Keratinocyte (primary cell): ENCODE data around the gene BBS2. TPM values are rescaled to one million over a fixed set of nuclear protein-coding genes. Genes with fewer than 3 reads are reported as not detected.

Experiments
- DNase-seq: peaks from one replicate; pipeline ENCODE4 v3.0.0-alpha.2; 2011; ENCODE audit warnings: low read depth, missing footprints, low spot score
- FAIRE-seq: peaks from 2 replicates; lab custom pipeline; 2011; peaks lifted over from hg19 to GRCh38; lab: Jason Lieb, UNC
- H2AFZ ChIP-seq: 2 replicates; pipeline ENCODE4 v1.6.0; 2012; ENCODE audit warnings: low read length, control low read depth, inconsistent platforms; ENCODE audit not compliant: control insufficient read depth
- H3K27ac ChIP-seq: 2 replicates; pipeline ENCODE4 v1.5.1; 2011; ENCODE audit warnings: low read length; ENCODE audit not compliant: control insufficient read depth, insufficient read depth
- H3K27me3 ChIP-seq: 3 replicates; pipeline ENCODE4 v1.6.0; 2011; ENCODE audit warnings: low read length; ENCODE audit not compliant: control insufficient read depth, insufficient read depth; ENCODE audit errors: extremely low read depth
- H3K36me3 ChIP-seq, 2 experiments: 2 replicates in 1 of 2; 3 replicates in 1 of 2; pipeline ENCODE4 v1.5.1; 2011; ENCODE audit warnings: low read length in 2 of 2, mild to moderate bottlenecking in 1 of 2; ENCODE audit not compliant: control insufficient read depth in 2 of 2, insufficient read depth in 2 of 2; ENCODE audit errors: extremely low read depth in 1 of 2
- H3K4me1 ChIP-seq: 3 replicates; pipeline ENCODE4 v1.5.1; 2011; ENCODE audit warnings: low read length; ENCODE audit not compliant: control insufficient read depth, insufficient read depth; ENCODE audit errors: extremely low read depth
- H3K4me2 ChIP-seq: 3 replicates; pipeline ENCODE4 v1.6.0; 2011; ENCODE audit warnings: low read depth, low read length; ENCODE audit not compliant: control insufficient read depth, insufficient read depth; ENCODE audit errors: extremely low read depth
- H3K4me3 ChIP-seq, 3 experiments: fragments of 200-600 bp in 1 of 3; sonication (generic) in 1 of 3; 2 replicates in 2 of 3; 3 replicates in 1 of 3; pipeline ENCODE4 v1.5.1; 2011 to 2016; ENCODE audit warnings: low read length in 3 of 3, mild to moderate bottlenecking in 3 of 3, control low read depth in 2 of 3, inconsistent platforms in 1 of 3, low read depth in 1 of 3, mixed read lengths in 1 of 3, mixed run types in 1 of 3, moderate library complexity in 1 of 3; ENCODE audit not compliant: control insufficient read depth in 2 of 3, insufficient read depth in 2 of 3; ENCODE audit errors: extremely low read depth in 1 of 3
- H3K79me2 ChIP-seq: 2 replicates; pipeline ENCODE4 v1.6.0; 2012; ENCODE audit warnings: low read length; ENCODE audit not compliant: control insufficient read depth, insufficient read depth
- H3K9ac ChIP-seq: 3 replicates; pipeline ENCODE4 v1.6.0; 2011; ENCODE audit warnings: low read length; ENCODE audit not compliant: control insufficient read depth, insufficient read depth; ENCODE audit errors: extremely low read depth
- H3K9me1 ChIP-seq: 3 replicates; pipeline ENCODE4 v1.6.0; 2011; ENCODE audit warnings: low read length; ENCODE audit not compliant: control insufficient read depth, insufficient read depth; ENCODE audit errors: extremely low read depth
- H3K9me3 ChIP-seq: 2 replicates; pipeline ENCODE4 v1.5.1; 2012; ENCODE audit warnings: low read depth, low read length; ENCODE audit not compliant: control insufficient read depth
- H4K20me1 ChIP-seq: 3 replicates; pipeline ENCODE4 v1.6.0; 2011; ENCODE audit warnings: low read length; ENCODE audit not compliant: control insufficient read depth, insufficient read depth; ENCODE audit errors: extremely low read depth
- EZH2 ChIP-seq: IDR thresholded peaks from one replicate; pipeline ENCODE4 v1.6.1; 2012; ENCODE audit warnings: inconsistent platforms, mild to moderate bottlenecking, low read length, moderate library complexity
- dilution Hi-C: fragments of 300-500 bp; cut with MboI; formaldehyde crosslinking; loops from one replicate; pipeline ENCODE4 v1.7.0; 2020; ENCODE audit warnings: low sequenced_read_pairs; ENCODE audit not compliant: extremely low pct_ligation_motif_present
- polyA plus RNA-seq, 5 experiments: library from polyadenylated mRNA; depleted of rRNA in 3 of 5; stranded (reverse) in 3 of 5; stranded (forward) in 1 of 5; unstranded in 1 of 5; fragments of >200 nt; gene quantifications; 1 replicate in 1 of 5; 2 replicates in 3 of 5; 3 replicates in 1 of 5; pipeline versions ENCODE4 v1.2.1 to v1.2.3, GENCODE V29; 2011 to 2012; ENCODE audit warnings: missing spikeins in 2 of 5, low read depth in 1 of 5, low replicate concordance in 1 of 5
- TF ChIP-seq, protein P1 (sequence below), 3 experiments: IDR thresholded peaks in 1 of 3; conservative IDR thresholded peaks in 1 of 3; optimal IDR thresholded peaks in 1 of 3; 2 replicates in 2 of 3; 3 replicates in 1 of 3; pipeline versions ENCODE3 to v1.5.1; 2011; ENCODE audit warnings: low read length in 3 of 3, mild to moderate bottlenecking in 3 of 3, moderate library complexity in 2 of 3, control low read depth in 1 of 3, inconsistent platforms in 1 of 3; ENCODE audit not compliant: insufficient read depth in 2 of 3; ENCODE audit errors: extremely low read depth in 1 of 3

The BBS2 gene
- polyA plus RNA-seq, 1 donor (not counting 4 experiments of a cell fraction or from before 2014, with no cell fraction given) = 76.1 TPM

- FAIRE-seq = no peak
Measured at GRCh38 chr16:56438038-56438437, 81.8 kb downstream of the BBS2 start.

GRCh38 chr16:56436258-56436657 lies 83.6 kb downstream of the BBS2 start:
- FAIRE-seq = no peak
- dilution Hi-C loops = no loop called here
- Histone ChIP-seq H2AFZ (no peak overlapping the region), H3K4me1 (no peaks in the 10 kb centered on the region), H3K9me1 (no peaks in the 10 kb centered on the region), H3K79me2 (no peaks in the 10 kb centered on the region), H3K27ac (no peak overlapping the region), H3K27me3 (no peaks in the 10 kb centered on the region), H3K4me3 (no peak overlapping the region), H3K9me3 (no peaks in the 10 kb centered on the region), H3K9ac (no peak overlapping the region), H4K20me1 (no peaks in the 10 kb centered on the region), H3K4me2 (no peak overlapping the region), H3K36me3 (peaks cover 13 to 22% of the 10 kb centered on the region in 2 experiments)
- TF ChIP-seq EZH2 = no peak
- TF ChIP-seq, protein P1, sequence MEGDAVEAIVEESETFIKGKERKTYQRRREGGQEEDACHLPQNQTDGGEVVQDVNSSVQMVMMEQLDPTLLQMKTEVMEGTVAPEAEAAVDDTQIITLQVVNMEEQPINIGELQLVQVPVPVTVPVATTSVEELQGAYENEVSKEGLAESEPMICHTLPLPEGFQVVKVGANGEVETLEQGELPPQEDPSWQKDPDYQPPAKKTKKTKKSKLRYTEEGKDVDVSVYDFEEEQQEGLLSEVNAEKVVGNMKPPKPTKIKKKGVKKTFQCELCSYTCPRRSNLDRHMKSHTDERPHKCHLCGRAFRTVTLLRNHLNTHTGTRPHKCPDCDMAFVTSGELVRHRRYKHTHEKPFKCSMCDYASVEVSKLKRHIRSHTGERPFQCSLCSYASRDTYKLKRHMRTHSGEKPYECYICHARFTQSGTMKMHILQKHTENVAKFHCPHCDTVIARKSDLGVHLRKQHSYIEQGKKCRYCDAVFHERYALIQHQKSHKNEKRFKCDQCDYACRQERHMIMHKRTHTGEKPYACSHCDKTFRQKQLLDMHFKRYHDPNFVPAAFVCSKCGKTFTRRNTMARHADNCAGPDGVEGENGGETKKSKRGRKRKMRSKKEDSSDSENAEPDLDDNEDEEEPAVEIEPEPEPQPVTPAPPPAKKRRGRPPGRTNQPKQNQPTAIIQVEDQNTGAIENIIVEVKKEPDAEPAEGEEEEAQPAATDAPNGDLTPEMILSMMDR (optimal IDR thresholded peaks at IDR 0.05 in 1 of 3, IDR thresholded peaks at IDR 0.05 in 1 of 3, conservative IDR thresholded peaks at IDR 0.05 in 1 of 3; ENCODE audit: extremely low read depth in 1 of 3, insufficient read depth in 2 of 3, low read length in 3 of 3) = no peak
- no peak for DNase-seq

More at GRCh38 chr16:56438038-56438437, 81.8 kb downstream of the BBS2 start:
- Histone ChIP-seq H3K4me3 (no peak overlapping the region), H3K9me3 (no peaks in the 10 kb centered on the region), H3K9me1 (no peaks in the 10 kb centered on the region), H3K27me3 (no peaks in the 10 kb centered on the region), H4K20me1 (no peaks in the 10 kb centered on the region), H3K36me3 (peaks cover 12 to 22% of the 10 kb centered on the region in 2 experiments), H3K9ac (no peak overlapping the region), H3K27ac (no peak overlapping the region), H3K4me1 (no peaks in the 10 kb centered on the region), H2AFZ (no peak overlapping the region), H3K79me2 (no peaks in the 10 kb centered on the region), H3K4me2 (no peak overlapping the region)
- dilution Hi-C loops = no loop called here
- no peak for DNase-seq
- no peak for TF ChIP-seq EZH2
- TF ChIP-seq, protein P1 (optimal IDR thresholded peaks at IDR 0.05 in 1 of 3, IDR thresholded peaks at IDR 0.05 in 1 of 3, conservative IDR thresholded peaks at IDR 0.05 in 1 of 3; ENCODE audit: extremely low read depth in 1 of 3, insufficient read depth in 2 of 3, low read length in 3 of 3) = no peak

Other genes with a start within 250 kb of the BBS2 start
- 36.9 to 62.1 TPM (median 38.3 TPM) in 3 replicates for gene AMFR, start 94.5 kb downstream of the BBS2 start, polyA plus RNA-seq
- gene NUDT21, start 68.7 kb downstream of the BBS2 start, polyA plus RNA-seq = 59.9 to 98.2 TPM (median 81.5 TPM) in 3 replicates
- gene OGFOD1, start 68.5 kb downstream of the BBS2 start, polyA plus RNA-seq = 47.3 to 112 TPM (median 70.5 TPM) in 3 replicates
- 0.77 to 2.1 TPM in 2 of 3 replicates, not detected in the other for gene MT4, start 45.0 kb upstream of the BBS2 start, polyA plus RNA-seq
- gene MT3, start 69.5 kb upstream of the BBS2 start, polyA plus RNA-seq = not detected in 3 replicates
- gene MT2A, start 88.6 kb upstream of the BBS2 start, polyA plus RNA-seq = 489 to 1,016 TPM (median 990 TPM) in 3 replicates
- 394 to 1,732 TPM (median 404 TPM) in 3 replicates for gene MT1E, start 105.8 kb upstream of the BBS2 start, polyA plus RNA-seq
- gene MT1M, start 112.6 kb upstream of the BBS2 start, polyA plus RNA-seq = 0.20 to 0.74 TPM (median 0.24 TPM) in 3 replicates
- not detected in 3 replicates for gene MT1A, start 118.6 kb upstream of the BBS2 start, polyA plus RNA-seq
- gene MT1B, start 131.9 kb upstream of the BBS2 start, polyA plus RNA-seq = not detected in 3 replicates
- 1.5 to 4.1 TPM (median 2.3 TPM) in 3 replicates for gene MT1F, start 137.9 kb upstream of the BBS2 start, polyA plus RNA-seq
- 8.4 to 21.5 TPM (median 9.8 TPM) in 3 replicates for gene MT1G, start 148.0 kb upstream of the BBS2 start, polyA plus RNA-seq
- 0.79 to 4.0 TPM in 2 of 3 replicates, not detected in the other for gene MT1H, start 149.8 kb upstream of the BBS2 start, polyA plus RNA-seq
- gene MT1X, start 162.4 kb upstream of the BBS2 start, polyA plus RNA-seq = 58.3 to 466 TPM (median 97.2 TPM) in 3 replicates
- gene NUP93, start 210.1 kb upstream of the BBS2 start, polyA plus RNA-seq = 59.2 to 79.7 TPM (median 74.1 TPM) in 3 replicates